Measurements from ENCODE around the gene RABGGTA. TPM values are rescaled to one million over a fixed set of nuclear protein-coding genes. Genes with fewer than 3 reads are reported as not detected.

Gene RABGGTA
- total and polyA plus RNA-seq, 9 of the 15 experiments (the other 6 are each of a cell fraction or from before 2014, with no cell fraction given): 4.5 to 24.2 (median 15.5) TPM

- intact Hi-C loops (cut with micrococcal nuclease) (no loop called here), in situ Hi-C loops (cut with MboI) (no loop called here)
- DNase-seq (ENCODE audit: extremely low read depth in 1 of 4, low spot score in 3 of 4) (no peak), ATAC-seq (no peak), FAIRE-seq (no peak)
- Histone ChIP-seq H3K9me1 (ENCODE audit: control insufficient read depth, insufficient read depth, low read length) (no peaks in the 10 kb centered on the region), H3K36me3 (ENCODE audit: control insufficient read depth, insufficient read depth, low read length) (peaks cover 28% of the 10 kb centered on the region; the same call in 2 of the 3 replicates), H3K4me1 (replicated peaks in 1 of 2; ENCODE audit: control insufficient read depth in 2 of 2, insufficient read depth in 2 of 2, low read length in 2 of 2) (peaks cover 19 to 21% of the 10 kb centered on the region in 2 experiments), H3K79me2 (ENCODE audit: control insufficient read depth, insufficient read depth, low read length) (no peaks in the 10 kb centered on the region), H3K9ac (ENCODE audit: insufficient read depth in 1 of 2, low read depth in 2 of 2, low read length in 2 of 2) (no peak overlapping the region), H2AFZ (ENCODE audit: low read depth, low read length) (no peak overlapping the region), H3K9me3 (replicated peaks; ENCODE audit: control insufficient read depth, insufficient read depth, low read depth, low read length) (no peaks in the 10 kb centered on the region), H3K27me3 (ENCODE audit: control insufficient read depth in 2 of 2, insufficient read depth in 2 of 2, low read length in 2 of 2) (no peaks in the 10 kb centered on the region), H3K4me3 (no peak overlapping the region), H3K27ac (ENCODE audit: extremely low read depth, low read depth, low read length) (no peak overlapping the region), H3K4me2 (ENCODE audit: insufficient read depth, low read length) (no peak overlapping the region), H4K20me1 (replicated peaks; ENCODE audit: control insufficient read depth, insufficient read depth, low read length) (no peaks in the 10 kb centered on the region)
- CTCF ChIA-PET (ENCODE audit: low intra/inter-chr PET ratio): no interaction called here
- BruUV-seq (replicated peaks): no TSS peak
- 100% methylated on average over 1 of the region's 1 CpG for WGBS (ENCODE audit: insufficient coverage, low coverage, missing lambda C conversion rate)
- no peak for TF ChIP-seq PHB (CRISPR knock-in tag; IDR thresholded peaks at IDR 0.05)
- TF ChIP-seq SOX6 (IDR thresholded peaks at IDR 0.05): no peak
- TF ChIP-seq SMC3 (conservative IDR thresholded peaks at IDR 0.05; ENCODE audit: insufficient read depth, low read depth, low read length): no peak
- TF ChIP-seq, protein P1, sequence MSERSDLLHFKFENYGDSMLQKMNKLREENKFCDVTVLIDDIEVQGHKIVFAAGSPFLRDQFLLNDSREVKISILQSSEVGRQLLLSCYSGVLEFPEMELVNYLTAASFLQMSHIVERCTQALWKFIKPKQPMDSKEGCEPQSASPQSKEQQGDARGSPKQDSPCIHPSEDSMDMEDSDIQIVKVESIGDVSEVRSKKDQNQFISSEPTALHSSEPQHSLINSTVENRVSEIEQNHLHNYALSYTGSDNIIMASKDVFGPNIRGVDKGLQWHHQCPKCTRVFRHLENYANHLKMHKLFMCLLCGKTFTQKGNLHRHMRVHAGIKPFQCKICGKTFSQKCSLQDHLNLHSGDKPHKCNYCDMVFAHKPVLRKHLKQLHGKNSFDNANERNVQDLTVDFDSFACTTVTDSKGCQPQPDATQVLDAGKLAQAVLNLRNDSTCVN (CRISPR knock-in tag; IDR thresholded peaks at IDR 0.05): no peak
- no peak for TF ChIP-seq U2AF2 (optimal IDR thresholded peaks at IDR 0.05; ENCODE audit: low read depth, low read length)
- POLR2A ChIA-PET: interaction anchor here (0.6 kb wide), 1 partner anchor 164 kb away, joined by 4 read pairs; no protein-coding TSS in a partner anchor
Measured at GRCh38 chr14:24311837-24312615, 40.6 kb upstream of the RABGGTA start.

Data from K562 (cell line).